Urothelium cell line (cell line): ENCODE measurements around the gene PDE12.
"Not testable (repeated sequence)": the region's sequence is repeated elsewhere in the genome, so short reads cannot be mapped to it uniquely, and the experiment has no call there.

Experiments
- DNase-seq: peaks from one replicate; pipeline ENCODE4 v3.0.0; 2011; ENCODE audit warnings: low spot score, mixed read lengths
- FAIRE-seq: peaks from 2 replicates; lab custom pipeline; 2011; peaks lifted over from hg19 to GRCh38; lab: Jason Lieb, UNC

Gene PDE12

DNA sequence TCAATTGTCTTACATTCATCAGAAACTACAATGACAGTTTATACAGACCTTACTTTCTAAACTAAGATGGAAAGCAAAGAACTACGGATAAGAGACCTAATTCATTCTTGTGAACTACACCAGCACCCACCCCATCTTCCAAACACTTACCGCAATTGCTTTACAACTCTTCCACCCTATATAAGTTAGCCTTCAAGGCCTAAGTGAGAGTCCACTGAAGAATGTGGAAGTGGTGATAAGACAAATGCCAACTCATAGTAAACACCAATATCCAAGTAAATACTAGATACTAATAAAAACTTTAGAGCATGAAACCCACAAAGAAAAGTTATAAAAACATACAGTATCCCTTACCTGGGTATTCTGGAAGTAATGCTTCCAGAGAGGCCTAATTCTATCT lies 27.5 kb downstream of the PDE12 start:
- FAIRE-seq (no peak), DNase-seq (no peak)

GRCh38 chr3:57586778-57587177 lies 30.7 kb downstream of the PDE12 start:
- DNase-seq (no peak), FAIRE-seq (no peak)

- FAIRE-seq, result no peak
- no peak for DNase-seq
Measured at GRCh38 chr3:57587905-57588304, 31.8 kb downstream of the PDE12 start.

DNA sequence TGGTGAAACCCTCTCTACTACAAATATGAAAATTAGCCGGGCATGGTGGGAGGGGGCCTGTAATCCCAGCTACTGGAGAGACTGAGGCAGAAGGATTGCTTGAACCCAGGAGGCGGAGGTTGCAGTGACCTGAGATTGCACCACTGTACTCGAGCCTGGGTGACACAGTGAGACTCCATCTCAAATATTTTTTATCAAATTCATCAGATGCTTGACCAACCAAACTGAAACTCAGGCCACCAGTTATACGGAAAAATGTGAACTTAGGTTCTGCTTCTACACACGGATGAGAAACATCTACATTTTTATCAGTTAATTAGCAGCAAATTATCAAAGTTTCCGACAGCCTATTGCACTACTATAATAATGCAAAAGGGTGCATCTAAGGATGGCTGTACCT lies 36.2 kb downstream of the PDE12 start:
- DNase-seq (no peak), FAIRE-seq (no peak)

DNA sequence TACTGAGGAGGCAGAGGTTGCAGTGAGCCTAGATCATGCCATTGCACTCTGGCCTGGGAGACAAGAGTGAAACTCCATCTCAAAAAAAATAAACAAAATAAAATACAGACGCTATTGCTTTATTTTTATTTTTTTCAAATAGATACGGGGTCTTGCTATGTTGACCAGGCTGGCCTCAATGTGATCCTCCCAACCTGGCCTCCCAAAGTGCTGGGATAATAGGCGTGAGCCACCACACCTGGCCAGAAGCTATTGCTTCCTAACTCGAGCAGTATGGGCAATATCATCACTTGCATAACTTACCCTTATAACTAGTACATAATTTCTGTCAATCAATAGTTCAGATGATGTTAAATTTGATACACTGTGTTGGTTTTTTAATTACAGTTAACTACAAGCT lies 38.1 kb downstream of the PDE12 start:
- DNase-seq, result no peak
- FAIRE-seq, result no peak

- DNase-seq, result no peak
- FAIRE-seq, result no peak
Measured at GRCh38 chr3:57594576-57594975, 38.5 kb downstream of the PDE12 start.

DNA sequence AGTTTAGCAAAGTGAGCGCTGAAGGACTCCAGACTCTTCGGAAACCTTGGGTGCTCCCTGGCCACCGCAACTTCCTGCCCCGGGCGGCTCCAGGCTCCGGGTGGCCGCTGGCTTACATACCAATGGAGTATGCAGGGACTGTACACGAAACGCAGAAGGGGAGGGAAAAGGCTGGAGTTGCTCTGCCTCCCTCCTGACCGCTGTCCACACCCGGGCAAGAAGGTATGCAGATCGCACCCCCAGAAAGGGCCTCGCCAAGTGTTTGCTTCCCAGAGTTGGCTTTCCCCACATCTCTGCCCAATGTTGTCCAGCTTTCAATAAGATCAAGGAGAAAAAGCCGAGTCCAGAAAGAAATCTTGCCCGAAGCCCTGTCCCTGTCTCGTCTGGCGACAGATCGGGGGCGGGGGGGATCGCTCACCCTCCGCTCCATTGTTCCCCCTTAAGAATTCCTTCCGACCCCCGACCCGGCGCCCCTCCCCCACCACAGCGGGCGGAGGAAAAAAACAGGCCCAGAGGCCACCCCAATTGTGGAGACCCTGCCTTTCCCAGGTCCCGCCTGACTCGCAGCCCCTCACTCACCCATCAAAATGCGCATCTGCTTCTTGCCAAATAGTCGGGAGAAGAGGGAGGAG lies 40.5 kb downstream of the PDE12 start:
- DNase-seq, result peak; percentile 75
- FAIRE-seq, result no peak

DNA sequence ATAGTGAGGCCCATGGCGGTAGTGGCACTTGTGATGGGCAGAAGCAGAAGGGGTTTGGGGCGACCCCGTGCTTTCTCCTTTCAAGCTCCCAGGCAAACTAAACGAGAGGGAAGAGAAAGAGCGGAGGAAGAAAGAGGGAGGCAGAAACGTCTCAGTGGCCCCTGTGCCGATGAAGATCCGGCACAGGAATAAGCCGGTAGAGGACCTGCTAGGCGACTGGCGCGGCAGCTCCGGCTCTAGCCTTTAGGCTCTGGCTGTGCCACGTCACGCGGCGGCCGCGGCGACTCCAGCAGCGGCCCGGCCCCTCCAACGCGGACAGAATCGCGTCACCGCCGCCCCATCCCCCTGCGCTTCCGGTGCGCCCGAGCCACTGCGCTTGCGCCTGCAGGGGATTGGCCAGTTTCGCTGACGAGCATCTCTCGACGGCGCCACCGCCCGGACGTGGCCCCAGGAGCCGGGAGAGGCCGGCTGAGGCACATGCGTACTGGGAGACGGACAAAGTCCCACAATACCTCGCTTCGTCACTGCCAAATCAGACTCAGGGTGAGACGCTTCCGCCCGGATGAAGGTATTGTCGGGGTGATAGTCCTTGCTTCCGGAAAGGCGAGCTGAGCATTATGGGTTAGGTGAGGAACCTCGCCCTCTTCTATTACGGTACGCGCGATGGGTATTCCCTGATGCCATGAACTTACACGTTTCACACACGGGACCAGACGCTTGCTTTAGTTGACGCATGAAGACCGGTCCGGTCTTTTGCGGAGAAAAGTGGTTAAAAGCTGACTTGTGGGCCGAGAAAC lies 41.3 kb downstream of the PDE12 start, which contains the start of gene ARF4:
Gene ARF4 (minus strand): TSS at position 218 of the 797 bp plus-strand sequence. CDS start 204 bp downstream, at position 14.
- FAIRE-seq, result peak; percentile 91
- DNase-seq, result peak; percentile 99

DNA sequence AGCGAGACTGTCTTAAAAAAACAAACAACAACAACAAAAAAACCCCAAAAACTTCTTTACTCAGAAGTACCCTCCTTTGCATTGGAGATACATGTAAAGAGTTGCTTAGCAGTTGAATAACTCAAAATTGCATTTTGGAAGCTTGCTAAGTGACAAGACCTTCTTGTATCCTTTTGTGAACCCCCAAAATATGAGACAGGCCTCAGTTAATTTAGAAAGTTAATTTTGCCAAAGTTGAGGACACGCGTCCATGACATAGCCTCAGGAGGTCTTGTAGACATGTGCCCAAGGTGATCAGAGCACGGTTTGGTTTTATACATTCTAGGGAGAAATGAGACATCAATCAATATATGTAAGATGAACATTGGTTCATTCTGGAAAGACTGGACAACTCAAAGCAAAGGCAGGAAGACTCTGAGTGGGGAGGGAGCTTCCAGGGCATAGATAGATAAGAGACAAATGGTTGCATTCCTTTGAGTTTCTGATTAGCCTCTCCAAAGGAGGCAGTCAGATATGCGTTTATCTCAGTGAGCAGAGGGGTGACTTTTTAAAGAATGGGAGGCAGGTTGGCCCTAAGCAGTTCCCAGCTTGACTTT lies 42.8 kb downstream of the PDE12 start:
- DNase-seq (no peak), FAIRE-seq (no peak)

DNA sequence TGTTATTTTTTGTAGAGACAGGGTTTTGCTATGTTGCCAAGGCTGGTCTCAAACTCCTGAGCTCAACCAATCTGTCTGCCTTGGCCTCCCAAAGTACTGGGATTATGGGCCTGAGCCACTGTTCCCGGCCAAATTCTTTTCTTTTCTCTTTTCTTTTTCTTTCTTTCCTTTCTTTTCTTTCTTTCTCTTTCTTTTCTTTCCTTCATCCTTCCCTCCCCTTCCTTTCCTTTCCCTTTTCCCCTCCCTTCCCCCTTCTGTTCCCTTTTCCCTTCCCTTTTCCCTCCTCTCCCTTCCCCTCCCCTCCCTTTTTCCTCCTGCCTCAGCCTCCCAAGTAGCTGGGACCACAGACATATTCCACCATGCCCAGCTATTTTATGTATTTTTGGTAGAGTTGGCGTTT lies 44.1 kb downstream of the PDE12 start:
- DNase-seq (no peak), FAIRE-seq (no peak)

DNA sequence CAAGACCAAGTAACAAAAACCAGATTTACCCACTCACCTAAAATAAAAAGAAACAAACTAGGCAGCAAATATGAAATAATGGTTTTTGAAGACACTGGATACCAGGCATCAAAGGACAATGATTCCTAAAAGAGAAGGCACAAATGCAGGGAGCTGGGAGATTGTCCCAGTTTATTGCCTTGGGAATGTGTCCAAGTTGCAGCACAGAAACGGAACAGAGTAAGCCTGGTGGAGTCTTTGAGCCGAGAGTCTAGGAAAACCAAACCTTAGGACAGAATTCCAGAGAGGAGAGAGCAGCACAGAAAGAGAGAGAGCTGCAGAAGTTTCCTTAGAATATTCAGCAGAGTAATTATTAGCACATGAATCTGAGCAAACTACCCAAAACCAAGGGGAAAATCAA lies 48.9 kb downstream of the PDE12 start:
- no peak for DNase-seq
- no peak for FAIRE-seq

- DNase-seq (no peak), FAIRE-seq (no peak)
Measured at GRCh38 chr3:57605683-57606082, 49.6 kb downstream of the PDE12 start.

DNA sequence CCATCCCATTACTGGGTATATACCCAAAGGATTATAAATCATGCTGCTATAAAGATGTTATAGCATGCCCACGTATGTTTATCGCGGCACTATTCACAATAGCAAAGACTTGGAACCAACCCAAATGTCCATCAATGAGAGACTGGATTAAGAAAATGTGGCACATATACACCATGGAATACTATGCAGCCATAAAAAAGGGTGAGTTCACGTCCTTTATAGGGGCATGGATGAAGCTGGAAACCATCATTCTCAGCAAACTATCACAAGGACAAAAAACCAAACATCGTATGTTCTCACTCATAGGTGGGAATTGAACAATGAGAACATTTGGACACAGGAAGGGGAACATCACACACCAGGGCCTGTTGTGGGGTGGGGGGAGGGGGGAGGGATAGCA lies 55.8 kb downstream of the PDE12 start:
- not testable (repeated sequence) for FAIRE-seq, DNase-seq

GRCh38 chr3:57616233-57616632 lies 60.2 kb downstream of the PDE12 start:
- no peak for DNase-seq
- FAIRE-seq, result no peak
